HepG2 (cell line): ENCODE results near the gene BCL7A.

Source experiments
- POLR2A ChIP-seq, 2 experiments: IDR thresholded peaks; 2 replicates each; pipeline ENCODE4 v1.6.1; 2011; ENCODE audit warnings: low read depth in 2 of 2, low read length in 2 of 2, mild to moderate bottlenecking in 1 of 2, moderate library complexity in 1 of 2; ENCODE audit not compliant: insufficient read depth in 1 of 2
- TF ChIP-seq, protein P1 (sequence below): sonication (generic); formaldehyde crosslinking; IDR thresholded peaks from 2 replicates; pipeline ENCODE4 v1.5.0; 2020; ENCODE audit warnings: mild to moderate bottlenecking, missing genetic modification reagents, moderate library complexity

- no peak for TF ChIP-seq POLR2A (IDR thresholded peaks at IDR 0.05; ENCODE audit: insufficient read depth in 1 of 2, low read depth in 2 of 2, low read length in 2 of 2)
- TF ChIP-seq, protein P1, sequence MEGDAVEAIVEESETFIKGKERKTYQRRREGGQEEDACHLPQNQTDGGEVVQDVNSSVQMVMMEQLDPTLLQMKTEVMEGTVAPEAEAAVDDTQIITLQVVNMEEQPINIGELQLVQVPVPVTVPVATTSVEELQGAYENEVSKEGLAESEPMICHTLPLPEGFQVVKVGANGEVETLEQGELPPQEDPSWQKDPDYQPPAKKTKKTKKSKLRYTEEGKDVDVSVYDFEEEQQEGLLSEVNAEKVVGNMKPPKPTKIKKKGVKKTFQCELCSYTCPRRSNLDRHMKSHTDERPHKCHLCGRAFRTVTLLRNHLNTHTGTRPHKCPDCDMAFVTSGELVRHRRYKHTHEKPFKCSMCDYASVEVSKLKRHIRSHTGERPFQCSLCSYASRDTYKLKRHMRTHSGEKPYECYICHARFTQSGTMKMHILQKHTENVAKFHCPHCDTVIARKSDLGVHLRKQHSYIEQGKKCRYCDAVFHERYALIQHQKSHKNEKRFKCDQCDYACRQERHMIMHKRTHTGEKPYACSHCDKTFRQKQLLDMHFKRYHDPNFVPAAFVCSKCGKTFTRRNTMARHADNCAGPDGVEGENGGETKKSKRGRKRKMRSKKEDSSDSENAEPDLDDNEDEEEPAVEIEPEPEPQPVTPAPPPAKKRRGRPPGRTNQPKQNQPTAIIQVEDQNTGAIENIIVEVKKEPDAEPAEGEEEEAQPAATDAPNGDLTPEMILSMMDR (CRISPR knock-in tag) = no peak
Measured at GRCh38 chr12:122028905-122029560, 7.3 kb downstream of the BCL7A start.
